Measurements from ENCODE around the gene PAFAH2. TPM values are rescaled to one million over a fixed set of nuclear protein-coding genes. Genes with fewer than 3 reads are reported as not detected.

PAFAH2 gene
- total RNA-seq, 2 donors from 2014 or later, result 4.3 to 5.5 TPM

DNA sequence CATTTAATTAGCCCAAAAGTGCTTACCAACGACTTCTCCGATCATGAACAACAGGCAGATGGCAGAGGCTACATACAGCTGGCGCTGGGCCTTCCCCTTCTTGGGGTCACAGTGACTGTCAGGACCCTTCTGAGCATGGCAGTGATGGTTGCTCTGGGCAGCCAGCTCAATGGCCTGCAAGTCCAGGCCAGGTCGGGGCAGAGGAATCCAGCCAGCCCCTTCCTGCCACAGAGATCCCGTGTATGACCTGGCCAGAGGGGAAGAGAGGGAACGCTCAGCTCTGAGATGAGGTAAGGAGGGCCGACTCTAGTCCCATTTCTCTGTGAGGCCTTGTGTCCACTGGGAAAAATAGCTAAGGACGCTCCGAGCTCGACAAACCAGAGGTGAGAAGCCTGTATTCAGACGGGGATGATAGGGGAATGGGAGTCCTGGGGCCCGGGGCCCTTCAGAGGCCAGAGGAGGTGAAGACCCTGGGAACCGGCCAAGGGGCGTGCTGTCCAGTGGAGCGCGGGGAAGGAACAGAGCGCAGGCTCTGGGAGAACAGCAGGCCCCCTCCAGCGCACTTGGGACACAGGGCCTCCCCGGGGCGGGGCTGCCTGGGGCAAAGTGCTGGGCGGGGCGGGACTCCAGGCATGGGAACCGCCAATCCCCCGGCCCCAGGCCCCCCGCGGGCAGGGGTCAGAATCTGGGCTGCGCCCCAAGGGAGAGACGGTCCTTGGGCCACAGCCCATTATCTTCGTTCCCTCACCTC lies 47.3 kb upstream of the PAFAH2 start:
- Histone ChIP-seq H3K4me3 (peak overlapping the region in 1 of 2 donors; percentile 38), H3K4me1 (peaks cover 0 to 20% of the 10 kb centered on the region in 2 donors), H3K36me3 (no peaks in the 10 kb centered on the region), H3K9me3 (no peaks in the 10 kb centered on the region), H3K27ac (no peak overlapping the region), H3K27me3 (peaks cover 0 to 9% of the 10 kb centered on the region in 2 donors)
- no peak for DNase-seq (ENCODE audit: low spot score)
- no peak for TF ChIP-seq CTCF (IDR thresholded peaks at IDR 0.05)

DNA sequence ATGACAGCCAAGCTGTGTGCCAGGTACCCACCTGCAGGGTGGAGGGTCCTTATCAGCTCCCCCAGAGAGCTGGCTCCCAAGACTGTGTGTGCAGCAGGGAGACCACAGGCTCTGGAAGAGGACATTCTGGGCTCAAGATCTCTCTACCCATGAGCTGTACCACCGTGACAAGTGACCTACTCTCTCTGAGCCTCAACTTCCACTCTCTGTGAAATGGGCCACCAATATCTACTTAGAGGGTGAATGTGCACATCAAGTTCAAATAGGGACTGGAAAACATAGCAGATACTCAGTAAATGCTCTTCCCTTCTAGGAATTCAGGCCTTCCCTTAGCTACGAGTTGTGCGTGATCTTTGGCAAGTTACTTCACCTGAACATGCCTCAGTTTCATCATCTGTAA lies 46.6 kb upstream of the PAFAH2 start:
- no peak overlapping the region for H3K4me3 ChIP-seq
- peaks cover 0 to 9% of the 10 kb centered on the region in 2 donors for H3K27me3 ChIP-seq
- no peaks in the 10 kb centered on the region for H3K9me3 ChIP-seq
- no peaks in the 10 kb centered on the region for H3K36me3 ChIP-seq
- no peak for DNase-seq (ENCODE audit: low spot score)
- peaks cover 0 to 20% of the 10 kb centered on the region in 2 donors for H3K4me1 ChIP-seq
- H3K27ac ChIP-seq, result no peak overlapping the region
- no peak for TF ChIP-seq CTCF (IDR thresholded peaks at IDR 0.05)

GRCh38 chr1:26043765-26044164 lies 45.9 kb upstream of the PAFAH2 start:
- no peak for DNase-seq (ENCODE audit: low spot score)
- H3K27me3 ChIP-seq, result peaks cover 0 to 9% of the 10 kb centered on the region in 2 donors
- no peaks in the 10 kb centered on the region for H3K9me3 ChIP-seq
- peaks cover 0 to 20% of the 10 kb centered on the region in 2 donors for H3K4me1 ChIP-seq
- H3K27ac ChIP-seq, result no peak overlapping the region
- H3K4me3 ChIP-seq, result no peak overlapping the region
- no peak for TF ChIP-seq CTCF (IDR thresholded peaks at IDR 0.05)
- no peaks in the 10 kb centered on the region for H3K36me3 ChIP-seq

DNA sequence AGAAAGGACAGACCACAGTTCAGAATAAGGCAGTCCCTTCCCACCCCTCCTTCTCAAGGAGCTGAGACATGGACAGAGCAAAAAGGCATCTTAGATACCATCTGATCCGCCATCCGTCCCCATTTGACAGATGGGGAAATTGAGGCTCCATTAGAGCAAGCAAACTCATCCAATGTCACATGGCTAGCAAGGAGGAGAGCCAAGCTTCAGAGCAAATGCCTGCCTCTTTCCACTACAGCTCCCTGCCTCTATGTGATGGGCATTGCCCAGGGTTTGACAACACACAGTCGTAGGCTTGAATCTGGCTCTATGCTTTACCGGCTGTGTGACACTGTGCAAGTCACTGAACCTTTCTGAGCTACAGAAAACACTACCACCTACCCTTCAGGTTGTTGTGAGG lies 44.1 kb upstream of the PAFAH2 start:
- TF ChIP-seq CTCF (IDR thresholded peaks at IDR 0.05), result no peak
- DNase-seq (ENCODE audit: low spot score), result no peak
- no peak overlapping the region for H3K27ac ChIP-seq
- H3K9me3 ChIP-seq, result no peaks in the 10 kb centered on the region
- H3K36me3 ChIP-seq, result no peaks in the 10 kb centered on the region
- no peak overlapping the region for H3K4me3 ChIP-seq
- peaks cover 0 to 20% of the 10 kb centered on the region in 2 donors for H3K4me1 ChIP-seq
- peaks cover 0 to 9% of the 10 kb centered on the region in 2 donors for H3K27me3 ChIP-seq

DNA sequence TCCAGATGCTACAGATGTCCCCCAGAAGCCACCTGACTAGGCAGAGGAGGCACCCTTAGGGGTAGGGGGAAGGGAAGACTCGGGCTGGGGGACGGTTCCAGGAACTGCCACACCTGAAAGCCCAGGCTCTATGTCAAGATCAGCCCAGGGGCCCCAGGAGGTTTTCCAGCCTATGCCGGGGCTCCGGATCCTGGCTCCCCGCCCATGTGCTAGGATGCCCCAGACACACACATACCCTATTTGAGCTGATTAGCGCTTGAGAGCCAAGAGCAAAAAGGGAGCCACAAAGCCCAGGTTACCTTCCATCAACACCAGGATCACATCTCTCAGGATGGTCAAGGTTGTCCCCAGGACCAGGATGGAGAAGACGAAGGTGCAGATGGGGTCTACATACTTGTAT lies 43.5 kb upstream of the PAFAH2 start:
- Histone ChIP-seq H3K4me1 (peaks cover 0 to 20% of the 10 kb centered on the region in 2 donors), H3K4me3 (no peak overlapping the region), H3K9me3 (no peaks in the 10 kb centered on the region), H3K36me3 (no peaks in the 10 kb centered on the region), H3K27ac (no peak overlapping the region), H3K27me3 (peaks cover 0 to 7% of the 10 kb centered on the region in 2 donors)
- DNase-seq (ENCODE audit: low spot score), result no peak
- TF ChIP-seq CTCF (IDR thresholded peaks at IDR 0.05), result no peak

GRCh38 chr1:26038904-26039303 lies 41.0 kb upstream of the PAFAH2 start:
- H3K4me3 ChIP-seq, result no peak overlapping the region
- no peaks in the 10 kb centered on the region for H3K36me3 ChIP-seq
- H3K27me3 ChIP-seq, result no peaks in the 10 kb centered on the region
- H3K9me3 ChIP-seq, result no peaks in the 10 kb centered on the region
- DNase-seq (ENCODE audit: low spot score), result no peak
- no peak for TF ChIP-seq CTCF (IDR thresholded peaks at IDR 0.05)
- peak overlapping the region; percentile 96 for H3K27ac ChIP-seq
- H3K4me1 ChIP-seq, result peaks cover 0 to 17% of the 10 kb centered on the region in 2 donors
